SK-MEL-5 (cell line): ENCODE measurements around the gene SLC12A7. TPM values are rescaled to one million over a fixed set of nuclear protein-coding genes. Genes with fewer than 3 reads are reported as not detected.
"Not testable (repeated sequence)": the region's sequence is repeated elsewhere in the genome, so short reads cannot be mapped to it uniquely, and the experiment has no call there.

Source experiments
- DNase-seq: peaks from one replicate; pipeline ENCODE4 v3.0.0-alpha.2; 2016; ENCODE audit warnings: low read depth, low spot score
- in situ Hi-C: cut with HindIII; loops from 2 replicates; pipeline ENCODE4 v1.10.0; 2016; ENCODE audit warnings: low sequenced_read_pairs, high pct_unique_total_duplicates, low pct_unique_long_range_greater_than_20kb
- total RNA-seq: library from RNA; depleted of rRNA; stranded (reverse); fragments of >200 nt; shearing (Covaris generic); gene quantifications from 2 replicates; pipeline ENCODE4 v1.2.3, GENCODE V29; 2014

The SLC12A7 gene
- total RNA-seq, 1 experiment from 2014 or later, result 11.6 TPM

DNA sequence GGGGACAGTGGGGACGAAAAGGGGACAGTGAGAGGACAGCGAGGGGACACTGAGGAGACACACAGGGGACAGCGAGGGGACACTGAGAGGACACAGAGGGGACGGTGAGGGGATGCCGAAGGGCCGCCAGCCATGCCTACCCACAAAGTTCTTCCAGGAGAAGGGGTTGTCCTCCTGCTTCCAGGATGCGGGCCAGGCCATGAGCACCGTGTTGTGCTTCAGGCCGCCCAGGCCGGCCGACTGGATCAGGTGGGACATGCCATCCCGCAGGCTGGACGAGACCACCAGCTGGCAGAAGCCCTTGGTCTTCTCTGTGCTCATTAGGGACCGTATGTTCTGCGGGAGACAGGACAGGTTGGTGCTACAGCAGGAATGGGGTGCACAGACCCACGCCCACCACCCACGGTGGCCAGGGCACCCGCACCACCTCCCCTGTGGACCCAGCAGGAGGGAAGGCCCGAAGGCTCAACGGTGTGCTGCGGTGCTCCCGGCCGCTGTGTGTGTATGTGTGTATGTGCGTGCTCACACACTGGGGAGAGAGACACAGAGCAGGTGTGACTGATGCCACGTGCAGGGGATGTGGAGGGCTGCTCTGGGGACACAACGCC is 46.6 kb downstream of the SLC12A7 start:
- in situ Hi-C loops, result no loop called here

DNA sequence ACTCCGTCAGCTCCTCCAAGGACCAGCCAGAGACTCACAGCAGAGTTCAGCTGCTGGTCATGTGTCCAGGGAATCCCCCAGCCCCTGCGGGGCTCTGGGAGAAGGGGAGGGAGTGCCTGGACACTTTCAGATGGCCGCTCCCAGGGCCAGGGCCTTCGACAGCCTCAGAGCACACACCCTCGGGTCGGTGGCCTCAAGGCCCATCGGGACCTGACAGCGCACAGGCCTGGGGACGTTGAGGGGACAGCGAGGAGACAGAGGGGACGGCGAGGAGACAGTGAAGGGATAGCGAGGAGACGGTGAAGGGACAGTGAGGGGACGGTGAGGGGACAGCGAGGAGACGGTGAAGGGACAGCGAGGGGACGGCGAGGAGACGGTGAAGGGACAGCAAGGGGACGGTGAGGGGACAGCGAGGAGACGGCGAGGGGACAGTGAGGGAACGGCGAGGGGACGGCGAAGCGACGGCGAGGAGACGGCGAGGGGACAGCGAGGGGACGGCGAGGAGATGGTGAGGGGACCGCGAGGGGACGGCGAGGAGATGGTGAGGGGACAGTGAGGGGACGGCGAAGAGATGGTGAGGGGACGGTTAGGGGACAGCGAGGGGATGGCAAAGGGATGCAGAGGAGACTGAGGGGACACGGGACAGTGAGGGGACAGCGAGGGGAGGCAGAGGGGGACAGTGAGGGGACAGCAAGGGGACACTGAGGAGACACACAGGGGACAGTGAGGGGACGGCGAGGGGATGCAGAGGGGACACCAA is 47.3 kb downstream of the SLC12A7 start:
- no peak for DNase-seq
- in situ Hi-C loops, result no loop called here

More for the DNA sequence above, 46.6 kb downstream of the SLC12A7 start:
- DNase-seq, result no peak

DNA sequence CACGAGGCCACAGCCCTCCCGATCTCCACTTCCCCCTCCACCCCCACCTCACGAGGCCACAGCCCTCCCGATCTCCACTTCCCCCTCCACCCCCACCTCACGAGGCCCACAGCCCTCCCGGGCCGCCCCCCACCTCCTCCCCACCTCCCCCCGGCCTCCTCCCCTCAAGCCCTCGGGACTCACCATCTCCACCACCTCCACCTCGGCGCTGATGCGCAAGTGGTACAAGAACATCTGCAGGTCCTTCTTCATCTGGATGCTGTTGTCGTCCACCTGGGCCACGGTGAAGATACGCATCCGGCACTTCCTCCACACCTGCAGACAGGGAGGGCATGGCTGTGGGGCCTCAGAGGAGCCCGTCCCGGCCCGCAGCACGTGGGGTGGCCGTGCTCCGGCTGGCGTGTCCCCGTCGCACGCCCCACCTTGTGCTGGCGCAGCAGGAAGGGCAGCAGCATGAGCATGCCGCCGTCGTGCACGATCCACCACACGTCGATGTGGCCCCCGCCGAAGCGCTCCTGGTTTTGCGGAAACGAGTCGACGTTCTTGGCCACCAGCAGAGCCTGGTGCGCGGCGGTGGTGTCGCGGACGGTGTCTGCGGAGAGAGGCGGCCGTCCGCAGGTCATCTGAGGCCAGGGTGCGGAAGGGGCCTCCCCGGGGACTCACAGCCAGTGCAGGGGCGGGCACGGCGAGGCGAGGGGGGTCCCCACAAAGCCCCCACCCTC is 48.0 kb downstream of the SLC12A7 start:
- no peak for DNase-seq
- in situ Hi-C loops, result no loop called here

DNA sequence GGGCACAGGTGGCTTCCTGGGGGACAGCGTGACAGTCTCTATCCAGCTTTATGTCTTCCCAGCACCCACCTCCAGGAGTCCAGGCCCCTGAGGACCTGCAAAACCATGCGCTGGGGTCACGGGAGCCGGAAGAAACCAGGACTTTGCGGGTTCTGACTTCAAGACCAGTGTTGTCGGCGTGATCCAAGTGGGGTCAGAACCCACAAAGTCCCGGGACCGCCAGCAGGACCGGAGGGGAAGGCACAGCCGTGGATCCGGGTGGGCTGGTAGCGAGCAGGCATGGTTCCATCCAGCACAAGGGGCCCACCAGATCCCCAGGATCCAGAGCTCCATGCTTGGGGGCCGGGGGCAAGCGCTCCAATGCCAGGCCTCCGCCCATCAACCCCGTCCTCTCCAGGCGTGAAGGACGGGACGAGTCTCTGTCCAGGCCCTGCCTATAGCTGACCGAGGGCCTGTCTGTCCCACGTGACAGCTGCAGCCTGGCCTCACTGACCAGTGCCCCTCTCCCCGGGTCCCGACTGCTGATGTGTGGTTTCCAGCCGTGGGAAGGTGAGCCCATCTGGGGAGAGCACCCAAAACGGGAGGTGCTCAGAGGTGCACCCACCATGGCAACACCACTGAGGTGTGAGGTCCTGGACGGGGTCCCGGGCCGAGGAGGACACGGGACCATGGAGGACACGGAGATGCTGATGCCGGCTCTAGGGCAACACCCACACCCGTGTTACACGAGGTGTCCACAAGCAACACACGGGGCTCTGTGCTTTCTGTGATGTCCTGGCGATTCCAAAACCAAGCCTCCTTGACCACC is 48.9 kb downstream of the SLC12A7 start:
- in situ Hi-C loops, result no loop called here
- no peak for DNase-seq

DNA sequence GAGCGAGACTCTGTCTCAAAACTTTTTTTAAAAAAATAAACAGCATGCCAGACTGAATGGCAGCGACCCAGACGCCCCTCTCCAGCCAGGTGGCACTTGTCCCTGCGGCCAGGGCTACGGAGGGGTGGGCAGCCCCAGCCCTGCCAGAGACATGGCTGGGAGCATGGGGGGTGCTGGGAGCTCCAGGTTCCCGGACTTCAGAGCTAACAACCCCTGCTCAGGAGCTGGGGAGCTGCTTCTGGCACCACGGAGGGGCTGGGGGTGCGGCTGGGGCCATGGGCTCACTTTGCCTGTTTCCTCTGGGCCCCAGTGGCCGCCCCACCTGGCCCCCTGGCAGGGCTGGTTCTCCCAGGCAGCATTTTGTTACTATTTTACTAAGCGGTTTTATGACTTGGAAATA is 49.9 kb downstream of the SLC12A7 start:
- in situ Hi-C loops, result no loop called here
- DNase-seq, result no peak

DNA sequence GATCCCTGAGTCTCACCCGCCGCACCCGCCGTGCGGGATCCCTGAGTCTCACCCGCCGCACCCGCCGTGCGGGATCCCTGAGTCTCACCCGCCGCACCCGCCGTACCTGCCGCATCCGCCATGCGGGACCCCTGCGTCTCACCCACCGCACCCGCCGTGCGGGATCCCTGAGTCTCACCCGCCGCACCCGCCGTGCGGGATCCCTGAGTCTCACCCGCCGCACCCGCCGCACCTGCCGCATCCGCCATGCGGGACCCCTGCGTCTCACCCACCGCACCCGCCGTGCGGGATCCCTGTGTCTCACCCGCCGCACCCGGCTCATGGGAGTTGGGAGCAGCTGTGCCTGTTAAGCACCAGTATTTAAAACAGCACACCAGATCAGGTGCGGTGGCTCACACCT is 50.6 kb downstream of the SLC12A7 start:
- in situ Hi-C loops, DNase-seq: not testable (repeated sequence)

DNA sequence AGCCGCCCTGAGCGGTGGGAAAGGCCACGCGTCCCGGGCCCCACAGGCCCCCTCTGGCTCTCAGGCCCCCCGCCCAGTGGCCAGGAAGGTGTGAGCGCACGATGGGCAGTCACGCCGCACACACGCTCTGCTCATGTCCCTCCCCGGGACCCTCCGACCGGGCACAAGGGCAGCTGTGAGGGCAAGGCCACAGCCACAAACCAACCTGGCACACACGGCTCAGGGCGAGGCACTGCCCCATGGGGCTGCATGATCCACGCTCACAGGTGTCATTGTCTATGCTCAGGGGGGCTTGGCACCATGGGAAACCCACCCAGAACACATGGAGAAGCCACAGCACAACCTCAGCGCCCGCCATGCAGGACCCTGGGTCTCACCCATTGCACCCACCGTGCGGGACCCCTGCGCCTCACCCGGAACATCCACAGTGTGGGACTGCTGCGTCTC is 51.3 kb downstream of the SLC12A7 start:
- no peak for DNase-seq
- in situ Hi-C loops, result no loop called here

DNA sequence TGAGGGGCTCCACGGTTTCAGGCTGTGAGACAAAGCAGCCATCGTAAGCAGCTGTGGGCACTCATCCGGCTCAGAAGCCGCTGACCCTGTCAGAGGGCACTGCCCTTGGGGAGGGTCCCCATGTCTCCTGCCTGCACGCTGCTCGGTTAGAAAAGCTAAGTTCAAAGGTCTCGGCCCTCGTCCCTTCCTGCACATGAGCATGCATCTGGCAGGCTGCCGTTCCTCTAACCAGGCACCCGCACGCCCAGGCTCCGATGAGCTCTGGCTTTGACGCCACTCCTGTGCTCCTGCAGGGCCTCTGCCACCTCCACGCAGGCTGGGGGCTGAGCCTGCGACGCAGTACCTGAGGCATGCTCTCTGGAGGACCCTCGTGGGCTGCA is 52.0 kb downstream of the SLC12A7 start:
- DNase-seq, result no peak
- in situ Hi-C loops, result no loop called here

DNA sequence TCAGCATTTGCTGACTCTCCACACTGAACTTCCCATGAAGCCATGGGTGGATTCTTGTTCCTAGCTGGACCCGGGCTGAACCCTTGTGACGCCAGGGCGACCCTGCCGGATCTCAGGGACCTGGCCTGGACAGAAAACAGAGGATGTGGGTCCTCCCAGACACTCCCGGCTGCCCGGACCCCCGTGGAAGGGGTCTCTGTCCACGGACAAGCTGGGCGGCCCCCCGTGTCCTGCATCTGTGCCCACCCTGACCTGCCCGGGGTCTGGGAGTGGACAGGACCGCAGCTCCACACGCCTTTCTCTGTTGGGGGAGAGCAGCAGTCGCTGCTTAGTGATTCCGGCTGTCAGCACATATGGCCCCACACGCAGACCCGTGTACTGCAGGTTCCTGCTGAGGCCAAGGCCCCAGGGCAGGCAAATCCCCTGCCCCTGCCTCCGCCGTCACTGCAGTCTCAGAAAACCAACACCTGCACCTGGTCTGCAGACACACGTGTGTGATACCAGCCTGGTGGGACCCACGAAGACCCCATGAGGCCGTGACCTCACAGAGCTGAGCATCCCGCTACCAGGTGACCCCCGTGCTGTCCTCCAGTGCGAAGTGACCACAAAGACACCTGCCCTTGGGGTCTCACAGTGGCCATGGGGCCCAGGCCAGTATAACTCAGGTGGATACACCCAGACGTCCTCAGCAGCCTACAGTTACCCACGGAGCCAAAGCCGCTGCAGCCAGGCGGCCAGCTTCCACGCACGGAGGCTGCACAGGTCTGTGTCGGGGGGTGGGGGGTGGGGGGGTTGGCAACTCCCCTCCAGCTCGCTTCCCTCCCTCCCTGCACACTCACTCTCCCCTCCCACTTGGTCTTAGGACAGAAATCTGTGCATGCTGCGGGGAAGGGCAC is 52.6 kb downstream of the SLC12A7 start:
- in situ Hi-C loops, result no loop called here

DNA sequence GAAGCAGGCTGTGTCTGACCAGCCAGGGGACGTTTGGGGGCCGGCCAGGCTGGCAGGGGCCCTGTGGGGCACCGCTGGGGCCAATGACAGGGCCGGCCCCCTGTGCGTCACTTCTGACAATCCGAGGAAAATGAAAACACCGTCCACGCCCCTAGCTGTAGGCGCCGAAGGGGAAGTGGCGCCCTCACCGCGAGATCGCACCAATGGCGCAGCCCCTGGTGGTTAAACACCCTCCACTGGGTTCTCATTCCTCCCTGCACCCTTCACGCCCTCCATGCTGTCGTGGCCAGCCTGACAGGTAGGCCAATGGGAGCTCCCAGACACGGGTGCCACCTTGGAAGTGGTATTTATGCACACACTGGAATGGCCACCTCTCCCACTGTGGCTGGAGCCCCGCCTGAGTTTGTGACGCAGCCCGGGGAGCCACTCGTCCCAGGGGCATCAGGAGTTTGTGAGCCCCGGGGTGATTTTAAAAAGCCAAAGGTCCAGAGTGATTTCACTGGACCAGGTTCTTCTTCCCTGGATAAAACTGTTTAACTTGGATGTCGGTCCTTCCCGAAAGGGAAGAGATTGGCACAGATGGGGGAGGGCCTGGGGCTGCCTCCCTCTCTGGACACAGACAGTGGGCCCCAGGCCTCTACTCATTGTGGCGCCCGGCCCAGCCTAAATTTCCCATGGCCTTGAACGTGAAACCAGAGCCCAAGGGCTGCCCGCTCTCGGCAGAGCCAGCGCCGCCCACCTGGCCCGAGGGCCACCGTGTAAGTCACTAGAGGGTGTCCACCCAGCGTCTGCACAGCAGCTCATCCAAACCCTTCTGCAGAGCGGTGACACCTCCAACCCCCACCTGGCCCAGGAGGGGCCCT is 53.5 kb downstream of the SLC12A7 start:
- in situ Hi-C loops, result no loop called here
- no peak for DNase-seq

More for the DNA sequence above, 52.6 kb downstream of the SLC12A7 start:
- no peak for DNase-seq

DNA sequence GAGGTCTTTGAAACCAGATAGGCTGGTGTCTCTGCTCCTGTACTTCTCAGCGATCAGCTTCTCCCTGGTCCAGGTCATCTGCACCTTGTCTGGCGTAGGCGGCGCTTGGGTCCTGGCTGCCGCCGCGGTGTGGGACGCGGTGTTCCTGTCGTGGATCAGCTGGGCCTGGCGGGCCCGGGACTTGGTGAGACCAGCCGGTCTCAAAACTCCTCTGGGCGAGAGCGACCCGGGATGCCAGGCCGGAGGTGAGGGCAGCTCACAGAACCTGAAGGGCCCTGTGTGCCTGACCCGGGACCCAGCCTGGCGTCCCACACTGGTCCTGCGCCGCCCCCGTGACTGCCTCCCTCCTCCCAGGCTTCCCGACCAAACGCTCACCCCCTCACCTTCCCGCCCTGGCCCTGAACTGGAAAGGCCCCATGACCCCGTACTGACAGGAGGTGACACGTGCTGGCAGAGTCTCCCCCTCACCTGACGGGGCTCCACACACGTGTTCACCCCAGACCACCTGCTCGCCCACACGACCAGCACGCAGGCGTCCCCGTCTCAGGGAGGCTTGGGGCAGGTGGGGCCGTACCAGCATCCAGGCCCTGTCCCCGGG is 54.3 kb downstream of the SLC12A7 start:
- DNase-seq, result no peak
- in situ Hi-C loops, result no loop called here

DNA sequence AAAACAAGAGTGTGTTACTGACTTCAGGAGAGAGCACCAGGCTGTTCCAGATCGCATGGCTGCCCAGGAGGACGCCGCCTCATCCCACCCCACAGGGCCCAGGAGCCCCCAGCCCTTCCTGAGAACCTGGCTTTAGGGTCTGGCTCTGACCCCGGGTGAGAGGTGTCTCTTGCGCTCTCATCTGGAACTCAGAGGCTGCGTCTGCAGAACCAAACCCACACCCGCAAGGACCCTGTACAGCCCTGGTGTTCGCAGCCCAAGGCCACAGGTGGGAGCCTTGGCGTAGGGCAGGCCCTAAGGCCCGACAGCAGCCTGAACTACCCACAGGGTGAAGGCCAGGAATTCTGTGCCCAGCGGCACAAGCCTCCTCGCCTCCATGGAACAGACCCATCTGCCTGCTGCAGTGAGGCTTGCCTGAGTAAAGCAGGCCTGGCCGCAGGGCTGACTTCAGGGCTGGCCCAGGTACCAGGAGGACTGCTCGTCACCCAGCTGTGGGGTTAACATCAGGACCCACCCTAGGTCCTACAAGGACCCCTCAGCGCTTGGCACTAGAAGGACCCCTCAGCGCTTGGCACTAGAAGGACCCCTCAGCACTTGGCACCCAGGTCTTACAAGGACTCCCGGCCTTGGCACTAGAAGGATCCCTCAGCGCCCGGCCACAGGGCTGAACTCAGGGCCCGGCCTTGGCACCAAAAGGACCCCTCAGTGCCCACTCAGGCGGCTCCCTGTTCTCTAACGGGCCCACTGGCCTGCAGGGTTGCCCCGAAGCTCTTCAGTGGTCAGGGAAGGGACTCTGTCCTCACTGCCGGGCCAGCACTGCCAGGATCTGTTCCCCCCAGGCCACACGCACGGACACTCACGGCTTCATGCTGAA is 55.0 kb downstream of the SLC12A7 start:
- in situ Hi-C loops, result no loop called here
- no peak for DNase-seq

DNA sequence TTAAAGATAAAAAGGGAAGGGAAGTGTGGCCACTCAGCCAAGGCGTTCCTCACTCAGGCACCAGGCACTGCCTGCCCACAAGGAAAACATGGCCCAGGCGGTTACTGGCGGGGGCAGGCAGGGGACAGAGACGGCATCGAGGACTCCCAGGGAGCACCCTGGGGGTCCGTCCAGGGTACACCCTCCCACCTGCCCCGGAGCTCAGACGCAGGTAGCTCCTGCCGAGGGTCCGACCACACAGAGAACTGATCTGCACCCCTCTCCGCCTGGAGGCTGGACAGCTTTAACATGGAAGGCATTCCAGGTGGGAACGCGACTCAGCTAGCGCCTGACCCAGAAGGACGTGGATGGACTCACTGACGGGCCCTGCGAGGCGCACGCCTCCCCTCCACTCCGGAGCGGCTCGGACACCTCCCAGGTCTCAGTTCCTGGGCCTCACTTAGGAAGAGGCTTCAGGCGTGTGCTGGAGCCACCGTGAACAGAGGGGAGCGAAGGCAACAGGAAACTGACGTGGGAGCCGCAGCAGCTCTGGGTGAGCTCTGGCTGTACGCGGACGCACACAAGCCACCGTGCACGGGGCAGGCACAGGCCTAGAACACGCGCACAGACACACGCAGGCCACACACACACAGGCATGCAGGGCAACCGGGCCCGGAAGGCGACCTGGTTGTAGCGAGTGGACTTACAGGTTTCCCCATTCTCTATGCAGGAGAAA is 55.8 kb downstream of the SLC12A7 start:
- in situ Hi-C loops, result no loop called here
- DNase-seq, result no peak
